22Rv1 (cell line): ENCODE results near the gene FNBP1.

Experiments
- H3K27ac ChIP-seq: fragments of 450-650 bp; 2 replicates; pipeline ENCODE4 v1.5.1; 2017
- CTCF ChIP-seq: fragments of 450-650 bp; IDR thresholded peaks from 2 replicates; pipeline ENCODE4 v1.5.1; 2017; ENCODE audit warnings: mild to moderate bottlenecking
- ZFX ChIP-seq: fragments of 450-650 bp; IDR thresholded peaks from 2 replicates; pipeline ENCODE4 v1.6.1; 2017; ENCODE audit warnings: antibody characterized with exemption, borderline replicate concordance

The FNBP1 gene

DNA sequence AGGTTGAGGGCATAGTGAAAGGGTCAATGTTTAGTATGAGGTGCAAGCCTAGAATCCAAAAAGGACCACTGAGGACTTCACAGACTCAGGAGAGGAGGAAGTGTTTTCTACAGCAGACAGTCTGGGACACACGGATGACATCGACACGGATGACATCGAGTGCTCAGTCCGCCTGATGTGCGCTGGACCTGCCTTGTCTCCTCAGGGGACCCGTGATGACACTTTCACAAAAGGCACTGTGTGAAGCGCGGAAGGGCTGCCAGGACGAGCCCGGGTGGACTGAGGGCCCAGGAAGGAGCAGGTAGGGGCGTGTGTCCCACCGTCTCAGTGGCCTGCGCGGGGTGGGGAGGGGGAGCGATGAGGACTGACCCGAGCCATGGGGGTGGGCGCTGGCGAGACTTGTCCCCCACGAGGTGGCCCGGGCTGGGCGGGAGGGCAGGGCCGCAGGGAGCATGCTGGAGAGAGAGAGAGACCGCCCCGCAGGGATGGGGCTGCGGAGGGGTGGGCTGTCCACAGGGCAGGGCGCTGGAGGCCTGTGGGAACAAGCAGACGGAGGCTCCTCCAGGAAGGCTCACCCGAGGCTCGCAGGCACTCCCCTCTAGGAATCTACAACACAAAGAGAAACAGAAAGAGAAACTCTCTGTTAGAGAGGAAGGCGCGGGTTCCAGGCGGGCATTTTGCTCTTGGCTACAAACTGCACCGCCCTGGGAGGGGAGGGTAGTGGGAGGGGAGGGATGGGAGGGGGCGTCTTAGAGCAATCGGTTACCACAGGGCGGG is 152.9 kb downstream of the FNBP1 start:
- H3K27ac ChIP-seq = no peak overlapping the region

GRCh38 chr9:129889122-129889940 is 153.7 kb downstream of the FNBP1 start:
- H3K27ac ChIP-seq = no peak overlapping the region
- TF ChIP-seq ZFX = no peak

More for the DNA sequence above, 152.9 kb downstream of the FNBP1 start:
- TF ChIP-seq ZFX (no peak), CTCF (no peak)

DNA sequence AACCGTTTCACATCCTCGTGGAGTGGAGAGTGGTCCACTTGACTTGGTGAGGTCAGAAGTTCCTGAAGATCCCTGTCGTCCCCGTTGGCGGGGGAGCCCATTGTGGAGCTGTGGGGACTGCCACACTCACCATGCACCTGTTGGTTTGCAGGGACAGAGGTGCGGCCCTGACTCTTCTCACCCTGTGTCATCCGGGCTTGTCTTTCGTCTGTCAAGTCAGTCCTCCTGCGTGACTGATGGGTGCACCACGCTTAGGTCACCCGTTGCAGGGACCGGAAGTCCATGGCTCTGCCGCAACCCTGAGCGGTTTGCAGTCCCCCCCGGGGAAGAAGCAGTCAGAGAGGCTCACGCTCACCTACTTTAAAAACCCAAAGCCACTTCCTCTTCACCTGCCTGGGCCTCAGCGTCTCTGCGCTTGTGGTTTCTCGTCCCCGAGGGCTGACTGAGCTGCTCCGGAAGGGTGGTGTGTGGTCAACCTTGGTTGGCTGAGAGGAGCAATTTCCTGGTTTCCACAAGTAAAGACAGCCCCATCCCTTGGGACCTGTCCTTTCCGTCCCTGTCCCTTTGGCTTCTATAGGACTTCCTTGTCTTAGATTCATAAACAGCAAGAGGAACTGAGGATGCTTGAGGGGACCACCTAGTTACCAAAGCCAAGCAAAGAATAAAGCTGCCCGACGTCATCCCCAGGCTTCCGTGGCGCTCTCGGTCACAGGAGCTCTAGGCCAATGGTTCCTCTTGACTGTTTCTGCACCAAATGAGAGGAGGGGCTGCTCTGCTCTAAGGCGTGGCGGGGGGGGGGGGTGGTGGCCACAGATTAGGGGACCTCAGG is 154.5 kb downstream of the FNBP1 start:
- TF ChIP-seq CTCF = no peak
- no peak for TF ChIP-seq ZFX
- no peak overlapping the region for H3K27ac ChIP-seq

- TF ChIP-seq ZFX (no peak), CTCF (no peak)
- H3K27ac ChIP-seq = no peak overlapping the region
Measured at GRCh38 chr9:129887334-129888292, 155.4 kb downstream of the FNBP1 start.

DNA sequence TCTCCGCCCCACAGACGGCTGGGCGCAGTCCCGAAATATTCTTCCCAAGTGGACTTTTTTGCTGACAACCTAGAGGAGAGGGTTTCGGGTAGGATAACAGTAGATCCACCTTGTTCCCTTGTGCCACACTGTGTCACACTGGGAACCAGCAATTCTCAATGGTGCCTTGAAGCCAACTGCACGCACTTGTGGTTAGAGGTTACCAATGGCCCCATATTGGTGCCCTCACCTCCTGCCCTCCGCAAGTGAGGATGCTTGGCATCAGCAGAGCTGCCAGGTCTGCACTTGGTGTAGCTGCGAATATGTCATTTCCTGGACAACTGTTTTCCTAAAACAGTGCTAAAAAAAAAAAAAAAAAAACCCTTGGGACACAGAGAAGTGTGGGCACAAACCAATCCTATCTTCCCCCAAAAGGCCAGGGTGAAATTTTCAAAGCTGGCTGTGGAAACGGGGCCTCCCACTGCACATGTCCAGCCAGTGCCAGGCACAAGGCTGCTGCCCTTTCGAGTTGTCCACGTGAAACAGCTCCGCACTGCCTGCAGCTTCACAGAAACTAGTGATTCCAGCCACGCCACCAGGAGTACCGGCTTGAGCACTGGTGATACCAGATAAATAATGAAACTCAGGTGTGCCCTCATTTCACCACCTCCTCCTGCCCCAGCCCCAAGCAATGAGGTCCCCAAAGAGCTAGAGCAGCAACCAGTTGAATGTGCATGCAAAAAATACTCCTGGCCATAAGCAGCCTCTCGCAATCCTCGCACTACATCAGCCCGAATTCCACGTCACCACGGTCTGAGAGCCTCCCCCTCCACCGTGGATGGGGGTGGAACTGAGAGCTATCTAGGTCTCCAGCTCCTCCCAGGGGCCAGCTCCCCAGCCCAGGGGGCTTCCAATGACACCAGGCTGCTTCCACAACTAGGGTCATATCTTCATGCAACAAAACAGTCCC is 156.5 kb downstream of the FNBP1 start:
- no peak for TF ChIP-seq CTCF
- H3K27ac ChIP-seq = peak overlapping the region; percentile 87

- TF ChIP-seq ZFX (no peak), CTCF (peak; percentile 91)
- H3K27ac ChIP-seq = peak overlapping the region; percentile 87
Measured at GRCh38 chr9:129885670-129886106, 157.3 kb downstream of the FNBP1 start.
